ENCODE results near the gene ABCD2. TPM values are rescaled to one million over a fixed set of nuclear protein-coding genes. Genes with fewer than 3 reads are reported as not detected.

ABCD2 gene
- total and polyA plus RNA-seq, 11 donors, result 0.39 to 8.6 (median 6.5) TPM

GRCh38 chr12:39574378-39574777, 45.2 kb downstream of the ABCD2 start:
- Histone ChIP-seq H3K27ac (no peak overlapping the region), H3K4me1 (no peaks in the 10 kb centered on the region), H3K27me3 (no peaks in the 10 kb centered on the region), H3K36me3 (peaks cover 0 to 8% (median 0%) of the 10 kb centered on the region in 9 donors), H3K4me3 (no peak overlapping the region), H3K9me3 (peaks cover 0 to 6% (median 2%) of the 10 kb centered on the region in 12 donors)
- DNase-seq, result no peak
- intact Hi-C loops (cut with DNase I), result no loop called here
- WGBS, 4 donors, result 94 to 97% (median 95%) methylated on average over 1 of the region's 1 CpG
- TF ChIP-seq CTCF (IDR thresholded peaks at IDR 0.05), result no peak
- no peak for TF ChIP-seq POLR2A (IDR thresholded peaks at IDR 0.05)
- ATAC-seq, result no peak

- no peaks in the 10 kb centered on the region for H3K4me1 ChIP-seq
- H3K27me3 ChIP-seq, result no peaks in the 10 kb centered on the region
- 62 to 91% (median 72%) methylated on average over 2 of the region's 2 CpGs for WGBS, 4 donors
- no peak overlapping the region for H3K4me3 ChIP-seq
- intact Hi-C loops (cut with DNase I), result no loop called here
- DNase-seq (no peak), ATAC-seq (no peak)
- H3K27ac ChIP-seq, result no peak overlapping the region
- H3K36me3 ChIP-seq, result peaks cover 0 to 11% (median 0%) of the 10 kb centered on the region in 9 donors
- peaks cover 0 to 10% (median 4%) of the 10 kb centered on the region in 12 donors for H3K9me3 ChIP-seq
- TF ChIP-seq POLR2A (IDR thresholded peaks at IDR 0.05) (no peak), CTCF (IDR thresholded peaks at IDR 0.05) (no peak)
Observed at GRCh38 chr12:39573971-39574370, 45.6 kb downstream of the ABCD2 start.

- peaks cover 0 to 12% (median 4%) of the 10 kb centered on the region in 12 donors for H3K9me3 ChIP-seq
- TF ChIP-seq POLR2A (IDR thresholded peaks at IDR 0.05) (no peak), CTCF (IDR thresholded peaks at IDR 0.05) (no peak)
- intact Hi-C loops (cut with DNase I), result no loop called here
- no peak overlapping the region for H3K4me3 ChIP-seq
- H3K27me3 ChIP-seq, result no peaks in the 10 kb centered on the region
- H3K4me1 ChIP-seq, result no peaks in the 10 kb centered on the region
- no peak overlapping the region for H3K27ac ChIP-seq
- DNase-seq, result no peak
- peaks cover 0 to 13% (median 0%) of the 10 kb centered on the region in 9 donors for H3K36me3 ChIP-seq
- ATAC-seq, result no peak
Observed at GRCh38 chr12:39572551-39572950, 47.1 kb downstream of the ABCD2 start.

- Histone ChIP-seq H3K4me1 (no peaks in the 10 kb centered on the region), H3K27ac (no peak overlapping the region), H3K36me3 (peaks cover 0 to 13% (median 0%) of the 10 kb centered on the region in 9 donors), H3K4me3 (no peak overlapping the region), H3K9me3 (peaks cover 0 to 15% (median 4%) of the 10 kb centered on the region in 12 donors), H3K27me3 (no peaks in the 10 kb centered on the region)
- DNase-seq (no peak), ATAC-seq (no peak)
- 53 to 61% (median 58%) methylated on average over 4 of the region's 4 CpGs for WGBS, 4 donors
- TF ChIP-seq CTCF (IDR thresholded peaks at IDR 0.05) (no peak), POLR2A (IDR thresholded peaks at IDR 0.05) (no peak)
- intact Hi-C loops (cut with DNase I), result no loop called here
Observed at GRCh38 chr12:39571351-39571750, 48.3 kb downstream of the ABCD2 start.
